ENCODE data around the gene INPP5K.
A peak's percentile ranks its signal among the peaks of the same experiment; 100 is the strongest.

DNA sequence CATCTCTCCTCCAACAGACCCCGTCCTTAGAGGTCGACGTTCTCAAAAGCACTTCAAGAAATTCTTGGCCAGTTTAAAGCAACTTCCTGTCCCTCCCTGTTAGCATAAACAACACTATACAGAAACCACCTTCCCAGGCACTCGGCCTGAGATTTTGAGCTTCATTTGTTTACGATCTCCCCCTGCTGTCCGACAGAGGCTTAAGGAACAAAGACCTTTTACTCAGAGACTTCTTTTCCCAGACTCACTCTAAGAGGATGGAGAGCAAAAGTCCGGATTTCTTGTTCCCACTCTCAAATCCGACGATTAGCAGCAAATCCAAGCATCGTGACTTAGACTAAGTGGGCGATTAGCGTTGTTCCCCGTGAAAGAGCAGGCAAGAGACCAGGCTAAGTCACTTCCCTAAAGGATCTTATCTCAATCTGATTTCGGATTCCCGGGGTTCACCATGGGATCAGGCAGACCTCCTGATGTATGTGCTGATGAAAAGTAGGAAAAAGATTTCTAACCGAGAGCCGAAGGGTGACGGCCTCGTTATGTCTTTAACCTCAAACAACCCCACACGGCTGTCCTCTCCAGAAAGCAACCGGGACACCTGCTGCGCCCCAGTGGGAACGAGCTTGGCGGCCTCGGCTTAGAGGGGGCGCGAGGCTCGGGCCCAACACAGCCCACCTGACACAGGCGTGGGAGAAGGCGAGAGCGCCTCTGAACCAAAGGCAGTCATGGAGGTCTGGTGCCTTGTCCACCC lies 598 bp downstream of the INPP5K start:
- TF ChIP-seq CTCF (conservative IDR thresholded peaks at IDR 0.05; ENCODE audit: low read depth, low read length) (peak; percentile 79), POLR2A (IDR thresholded peaks at IDR 0.05; ENCODE audit: low read depth, low read length) (peak; percentile 50; the same call in 1 of the 2 replicates), CEBPB (IDR thresholded peaks at IDR 0.05; ENCODE audit: low read depth, low read length) (no peak), CHD1 (IDR thresholded peaks at IDR 0.05; ENCODE audit: low read depth, low read length) (no peak), MAZ (IDR thresholded peaks at IDR 0.05; ENCODE audit: borderline replicate concordance, low read depth, low read length) (peak; percentile 36; the same call in 1 of the 2 replicates), RFX5 (IDR thresholded peaks at IDR 0.05; ENCODE audit: low read depth, low read length) (no peak), SMC3 (IDR thresholded peaks at IDR 0.05; ENCODE audit: low read depth, low read length) (peak; percentile 86), MXI1 (IDR thresholded peaks at IDR 0.05; ENCODE audit: borderline replicate concordance, low read depth, low read length) (no peak), RAD21 (IDR thresholded peaks at IDR 0.05; ENCODE audit: low read length) (peak; percentile 85), RCOR1 (IDR thresholded peaks at IDR 0.05; ENCODE audit: insufficient replicate concordance, low read length) (no peak)

Data from IMR-90 (cell line).